D721Med (cell line): ENCODE measurements around the gene CHST5.

Source experiments
- DNase-seq: peaks from one replicate; pipeline ENCODE4 v3.0.0; 2011; ENCODE audit warnings: low spot score; ENCODE audit not compliant: insufficient read length
- FAIRE-seq: peaks from 2 replicates; lab custom pipeline; 2011; peaks lifted over from hg19 to GRCh38; lab: Jason Lieb, UNC
- TF ChIP-seq, protein P1 (sequence below): IDR thresholded peaks from 2 replicates; pipeline ENCODE4 v1.5.1; 2012; ENCODE audit warnings: mild to moderate bottlenecking, control low read depth; ENCODE audit not compliant: insufficient read depth; ENCODE audit errors: missing control alignments

The CHST5 gene

DNA sequence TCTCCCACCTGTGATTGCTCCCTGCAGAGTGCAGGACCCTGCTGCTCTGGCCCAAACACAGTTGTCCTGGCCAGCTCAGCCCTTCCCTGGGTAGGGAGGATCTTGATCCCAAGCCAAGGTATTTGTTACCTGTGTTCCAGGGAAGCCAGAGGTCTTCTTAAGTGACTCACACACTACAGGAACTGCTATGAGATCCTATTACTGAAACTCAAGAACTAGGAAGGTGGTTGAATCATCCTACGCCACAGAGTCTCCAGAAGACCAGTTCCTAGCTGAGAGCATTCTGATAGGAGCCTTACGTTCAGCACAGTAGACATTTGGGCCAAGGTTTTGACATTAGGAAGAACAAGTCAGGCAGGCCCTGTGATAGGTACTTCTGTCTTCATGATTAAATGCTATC, 52.7 kb downstream of the CHST5 start:
- no peak for DNase-seq
- no peak for FAIRE-seq
- TF ChIP-seq, protein P1, sequence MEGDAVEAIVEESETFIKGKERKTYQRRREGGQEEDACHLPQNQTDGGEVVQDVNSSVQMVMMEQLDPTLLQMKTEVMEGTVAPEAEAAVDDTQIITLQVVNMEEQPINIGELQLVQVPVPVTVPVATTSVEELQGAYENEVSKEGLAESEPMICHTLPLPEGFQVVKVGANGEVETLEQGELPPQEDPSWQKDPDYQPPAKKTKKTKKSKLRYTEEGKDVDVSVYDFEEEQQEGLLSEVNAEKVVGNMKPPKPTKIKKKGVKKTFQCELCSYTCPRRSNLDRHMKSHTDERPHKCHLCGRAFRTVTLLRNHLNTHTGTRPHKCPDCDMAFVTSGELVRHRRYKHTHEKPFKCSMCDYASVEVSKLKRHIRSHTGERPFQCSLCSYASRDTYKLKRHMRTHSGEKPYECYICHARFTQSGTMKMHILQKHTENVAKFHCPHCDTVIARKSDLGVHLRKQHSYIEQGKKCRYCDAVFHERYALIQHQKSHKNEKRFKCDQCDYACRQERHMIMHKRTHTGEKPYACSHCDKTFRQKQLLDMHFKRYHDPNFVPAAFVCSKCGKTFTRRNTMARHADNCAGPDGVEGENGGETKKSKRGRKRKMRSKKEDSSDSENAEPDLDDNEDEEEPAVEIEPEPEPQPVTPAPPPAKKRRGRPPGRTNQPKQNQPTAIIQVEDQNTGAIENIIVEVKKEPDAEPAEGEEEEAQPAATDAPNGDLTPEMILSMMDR, result no peak

DNA sequence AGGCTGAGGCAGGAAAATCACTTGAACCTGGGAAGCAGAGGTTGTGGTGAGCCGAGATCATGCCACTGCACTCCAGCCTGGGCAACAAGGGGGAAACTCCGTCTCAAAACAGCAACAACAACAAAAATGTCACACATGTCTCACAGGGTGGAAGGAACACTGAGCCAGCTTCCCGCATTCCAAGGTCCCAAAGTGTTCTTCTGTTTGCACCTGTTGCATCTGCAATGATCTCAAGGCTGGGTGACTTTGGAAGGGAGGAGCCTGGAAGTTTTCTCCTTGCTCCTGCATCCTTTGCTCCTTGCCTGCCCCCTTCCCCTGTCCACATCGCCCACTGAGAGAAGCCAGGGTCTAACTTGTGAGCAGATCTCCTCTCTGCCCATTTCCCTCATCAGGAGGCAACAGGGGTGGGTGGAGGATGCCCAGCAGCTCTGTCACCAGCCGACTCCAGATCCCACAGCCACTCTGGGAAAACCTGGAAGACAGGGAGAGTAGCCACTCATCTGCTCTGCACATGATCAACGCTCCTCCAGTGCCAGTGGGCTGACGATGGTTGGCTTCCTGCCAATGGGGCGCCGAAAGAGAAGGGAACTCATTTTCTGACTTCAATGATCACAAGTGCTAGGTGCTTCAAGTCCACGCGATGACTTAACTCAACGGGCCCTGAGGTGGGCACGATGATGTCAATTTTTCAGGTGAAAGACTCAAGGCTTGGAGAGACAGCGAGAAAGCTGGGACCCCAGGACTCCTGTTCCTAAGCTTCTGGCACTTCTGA, 53.3 kb downstream of the CHST5 start:
- TF ChIP-seq, protein P1, result no peak
- FAIRE-seq, result no peak
- no peak for DNase-seq

DNA sequence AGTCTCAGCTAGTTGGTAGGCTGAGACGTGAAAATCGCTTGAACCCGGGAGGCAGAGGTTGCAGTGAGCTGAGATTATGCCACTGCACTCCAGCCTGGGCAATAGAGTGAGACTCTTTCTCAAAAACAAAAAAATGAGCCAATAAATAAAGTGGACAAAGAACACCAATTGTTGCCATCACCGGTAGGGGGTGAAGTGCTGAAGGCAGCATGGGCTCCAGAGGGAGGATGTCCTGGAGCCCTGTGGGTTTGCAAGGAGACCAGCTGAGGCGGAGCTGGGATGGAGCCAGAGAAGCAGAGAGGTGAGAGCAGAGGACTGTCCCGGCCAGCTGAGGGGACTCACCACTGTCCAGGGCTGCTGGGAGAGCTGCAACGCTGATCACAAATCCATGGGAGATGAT, 54.4 kb downstream of the CHST5 start:
- no peak for DNase-seq
- TF ChIP-seq, protein P1, result no peak
- no peak for FAIRE-seq

DNA sequence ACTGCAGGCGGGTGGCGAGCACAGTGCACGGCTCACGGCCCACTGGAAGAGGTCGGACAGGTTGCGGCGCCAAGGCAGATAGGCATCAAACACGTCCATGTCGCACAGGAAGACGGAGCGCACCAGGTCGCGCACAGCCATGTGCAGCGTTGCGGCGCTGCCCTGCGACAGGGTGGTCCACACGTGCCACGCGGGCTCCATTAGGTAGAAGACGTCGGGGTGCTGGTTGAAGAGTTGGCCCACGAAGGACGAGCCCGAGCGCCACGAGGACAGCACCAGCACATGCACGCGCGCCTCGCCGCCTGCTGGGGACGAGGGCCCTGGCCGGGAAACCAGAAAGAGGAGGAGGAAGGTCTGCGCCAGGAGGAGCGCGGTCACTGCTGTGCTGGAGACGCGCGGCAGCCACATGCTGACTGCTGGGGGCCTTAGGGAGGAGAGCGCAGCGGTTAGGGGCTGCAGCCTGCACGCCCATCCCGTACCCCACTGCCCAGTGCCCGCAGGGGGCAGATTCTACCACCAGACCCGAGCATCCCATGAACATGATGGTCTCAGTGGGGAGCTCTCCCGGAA, 56.4 kb downstream of the CHST5 start:
- TF ChIP-seq, protein P1, result no peak
- no peak for FAIRE-seq
- no peak for DNase-seq
